ENCODE results near the gene SMYD5.

GRCh38 chr2:73266061-73266901 is 52.2 kb downstream of the SMYD5 start:
- TF ChIP-seq EP300 (IDR thresholded peaks at IDR 0.05) (no peak), POLR2A (IDR thresholded peaks at IDR 0.05) (no peak)
- TF ChIP-seq, protein P1, sequence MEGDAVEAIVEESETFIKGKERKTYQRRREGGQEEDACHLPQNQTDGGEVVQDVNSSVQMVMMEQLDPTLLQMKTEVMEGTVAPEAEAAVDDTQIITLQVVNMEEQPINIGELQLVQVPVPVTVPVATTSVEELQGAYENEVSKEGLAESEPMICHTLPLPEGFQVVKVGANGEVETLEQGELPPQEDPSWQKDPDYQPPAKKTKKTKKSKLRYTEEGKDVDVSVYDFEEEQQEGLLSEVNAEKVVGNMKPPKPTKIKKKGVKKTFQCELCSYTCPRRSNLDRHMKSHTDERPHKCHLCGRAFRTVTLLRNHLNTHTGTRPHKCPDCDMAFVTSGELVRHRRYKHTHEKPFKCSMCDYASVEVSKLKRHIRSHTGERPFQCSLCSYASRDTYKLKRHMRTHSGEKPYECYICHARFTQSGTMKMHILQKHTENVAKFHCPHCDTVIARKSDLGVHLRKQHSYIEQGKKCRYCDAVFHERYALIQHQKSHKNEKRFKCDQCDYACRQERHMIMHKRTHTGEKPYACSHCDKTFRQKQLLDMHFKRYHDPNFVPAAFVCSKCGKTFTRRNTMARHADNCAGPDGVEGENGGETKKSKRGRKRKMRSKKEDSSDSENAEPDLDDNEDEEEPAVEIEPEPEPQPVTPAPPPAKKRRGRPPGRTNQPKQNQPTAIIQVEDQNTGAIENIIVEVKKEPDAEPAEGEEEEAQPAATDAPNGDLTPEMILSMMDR (IDR thresholded peaks at IDR 0.05) = no peak
